Prostate gland (tissue), 2 donors: ENCODE results near the gene STX12. TPM values are rescaled to one million over a fixed set of nuclear protein-coding genes. Genes with fewer than 3 reads are reported as not detected.

ENCODE experiments used
- DNase-seq: peaks from one replicate; pipeline ENCODE4 v3.0.0-alpha.2; 2019; ENCODE audit warnings: low spot score
- H3K27ac ChIP-seq, 2 donors: fragments of 200-600 bp; sonication (generic); 2 replicates each; pipeline ENCODE4 v1.5.1; 2017 to 2019
- H3K27me3 ChIP-seq: fragments of 200-600 bp; sonication (generic); replicated peaks from 2 replicates; pipeline ENCODE4 v1.5.1; 2019; ENCODE audit not compliant: insufficient read depth
- H3K36me3 ChIP-seq, 2 donors: fragments of 200-600 bp; sonication (generic); 1 replicate in 1 of 2; 2 replicates in 1 of 2; pipeline versions ENCODE4 v1.5.1 to v1.8.1; 2017 to 2019
- H3K4me1 ChIP-seq: fragments of 200-600 bp; sonication (generic); replicated peaks from 2 replicates; pipeline ENCODE4 v1.5.1; 2019
- H3K4me3 ChIP-seq, 2 donors: fragments of 200-600 bp; sonication (generic); 2 replicates each; pipeline ENCODE4 v1.5.1; 2017 to 2019
- H3K9me3 ChIP-seq: fragments of 200-600 bp; sonication (generic); 2 replicates; pipeline ENCODE4 v1.5.1; 2017
- CTCF ChIP-seq, 4 experiments: fragments of 200-600 bp in 2 of 4; fragments of 450-650 bp in 2 of 4; sonication (generic) in 2 of 4; IDR thresholded peaks; 1 replicate in 3 of 4; 2 replicates in 1 of 4; pipeline ENCODE4 v1.5.1; 2016 to 2019; ENCODE audit warnings: antibody characterized with exemption in 4 of 4, mild to moderate bottlenecking in 2 of 4, moderate library complexity in 2 of 4
- POLR2A ChIP-seq: fragments of 450-650 bp; IDR thresholded peaks from one replicate; pipeline ENCODE4 v1.6.1; 2016; ENCODE audit warnings: antibody characterized with exemption, mild to moderate bottlenecking
- POLR2AphosphoS5 ChIP-seq: sonication (generic); formaldehyde crosslinking; IDR thresholded peaks from one replicate; pipeline ENCODE4 v1.6.1; 2017; ENCODE audit warnings: antibody characterized with exemption
- WGBS: methylation state at CpG from one replicate; pipeline ENCODE4 v1.1.5; 2018; 5-methylcytosine and 5-hydroxymethylcytosine counted together
- intact Hi-C: fragments of 100-400 bp; cut with DNase I; formaldehyde crosslinking; loops from one replicate; pipeline ENCODE4 v1.14.2; 2022
- total RNA-seq, 2 donors: library from RNA; depleted of rRNA; stranded (reverse); fragments of >200 nt; gene quantifications; one replicate each; pipeline ENCODE4 v1.1.0, GENCODE V29; 2016

STX12 gene
- total RNA-seq, 2 donors from 2014 or later, result 53.1 to 64.9 TPM

GRCh38 chr1:27830621-27831440 is 57.8 kb downstream of the STX12 start, which contains the start of gene PPP1R8:
TSS of gene PPP1R8 (plus strand) at chr1:27830782. CDS start at chr1:27830836, 54 bp downstream.
- WGBS, result under 1% methylated on average over 60 of the region's 60 CpGs
- H3K9me3 ChIP-seq, result no peaks in the 10 kb centered on the region
- no peaks in the 10 kb centered on the region for H3K27me3 ChIP-seq
- intact Hi-C loops, result no loop called here
- peaks cover 7% of the 10 kb centered on the region for H3K4me1 ChIP-seq
- TF ChIP-seq CTCF (IDR thresholded peaks at IDR 0.05) (peak in 2 of 4 experiments; percentile 7 to 8), POLR2AphosphoS5 (peak; percentile 99), POLR2A (peak; percentile 74)
- H3K36me3 ChIP-seq, result no peaks in the 10 kb centered on the region
- H3K4me3 ChIP-seq, result peak within 1 kb of the TSS; percentile 69 to 98
- H3K27ac ChIP-seq, result peak within 1 kb of the TSS; percentile 83 to 89
- DNase-seq, result peak; percentile 93

GRCh38 chr1:27831568-27832410 is 58.8 kb downstream of the STX12 start:
- DNase-seq, result no peak
- peaks cover 7% of the 10 kb centered on the region for H3K4me1 ChIP-seq
- WGBS, result 46% methylated on average over 10 of the region's 10 CpGs
- intact Hi-C loops, result no loop called here
- no peaks in the 10 kb centered on the region for H3K9me3 ChIP-seq
- H3K27ac ChIP-seq, result no peak overlapping the region
- H3K27me3 ChIP-seq, result no peaks in the 10 kb centered on the region
- H3K4me3 ChIP-seq, result peak overlapping the region; percentile 69 to 98
- no peaks in the 10 kb centered on the region for H3K36me3 ChIP-seq
- TF ChIP-seq POLR2A (no peak), CTCF (IDR thresholded peaks at IDR 0.05) (no peak), POLR2AphosphoS5 (no peak)

GRCh38 chr1:27832762-27833161 is 59.7 kb downstream of the STX12 start:
- H3K4me1 ChIP-seq, result peaks cover 7% of the 10 kb centered on the region
- H3K36me3 ChIP-seq, result no peaks in the 10 kb centered on the region
- 75% methylated on average over 2 of the region's 2 CpGs for WGBS
- no peak for TF ChIP-seq POLR2AphosphoS5
- no peak for TF ChIP-seq POLR2A
- TF ChIP-seq CTCF (IDR thresholded peaks at IDR 0.05), result no peak
- no peaks in the 10 kb centered on the region for H3K9me3 ChIP-seq
- no peak for DNase-seq
- no peak overlapping the region for H3K4me3 ChIP-seq
- H3K27me3 ChIP-seq, result no peaks in the 10 kb centered on the region
- no peak overlapping the region for H3K27ac ChIP-seq
- intact Hi-C loops, result no loop called here

GRCh38 chr1:27833470-27833869 is 60.5 kb downstream of the STX12 start:
- 53% methylated on average over 3 of the region's 3 CpGs for WGBS
- intact Hi-C loops, result no loop called here
- Histone ChIP-seq H3K9me3 (no peaks in the 10 kb centered on the region), H3K27ac (no peak overlapping the region), H3K36me3 (no peaks in the 10 kb centered on the region), H3K4me1 (peaks cover 7% of the 10 kb centered on the region), H3K4me3 (no peak overlapping the region), H3K27me3 (no peaks in the 10 kb centered on the region)
- TF ChIP-seq POLR2AphosphoS5 (no peak), CTCF (IDR thresholded peaks at IDR 0.05) (no peak), POLR2A (no peak)
- no peak for DNase-seq
